SU-DHL-6 (cell line): ENCODE results near the gene ATP13A4.

ENCODE experiments used
- CTCF ChIP-seq: fragments of 200-600 bp; sonication (generic); IDR thresholded peaks from one replicate; pipeline ENCODE4 v1.5.1; 2017; ENCODE audit warnings: antibody characterized with exemption, mild to moderate bottlenecking, low read length, moderate library complexity; ENCODE audit not compliant: insufficient read depth, poor library complexity, severe bottlenecking
- EZH2phosphoT487 ChIP-seq: fragments of 200-600 bp; sonication (generic), shearing (Covaris generic); conservative IDR thresholded peaks from 2 replicates; pipeline ENCODE4 v1.6.1; 2018; ENCODE audit warnings: mild to moderate bottlenecking, antibody characterized with exemption, low read length, moderate library complexity, mixed read lengths

- TF ChIP-seq CTCF: no peak
- TF ChIP-seq EZH2phosphoT487: no peak
These were observed 47.8 kb downstream of the ATP13A4 start for GRCh38 chr3:193506921-193507320.
